ENCODE data around the gene COL1A1. TPM values are rescaled to one million over a fixed set of nuclear protein-coding genes. Genes with fewer than 3 reads are reported as not detected.

The COL1A1 gene
- total and polyA plus RNA-seq, 2 of the 13 experiments (the other 11 are each of a cell fraction or from before 2014, with no cell fraction given) = 0.05 TPM; not detected in 1

DNA sequence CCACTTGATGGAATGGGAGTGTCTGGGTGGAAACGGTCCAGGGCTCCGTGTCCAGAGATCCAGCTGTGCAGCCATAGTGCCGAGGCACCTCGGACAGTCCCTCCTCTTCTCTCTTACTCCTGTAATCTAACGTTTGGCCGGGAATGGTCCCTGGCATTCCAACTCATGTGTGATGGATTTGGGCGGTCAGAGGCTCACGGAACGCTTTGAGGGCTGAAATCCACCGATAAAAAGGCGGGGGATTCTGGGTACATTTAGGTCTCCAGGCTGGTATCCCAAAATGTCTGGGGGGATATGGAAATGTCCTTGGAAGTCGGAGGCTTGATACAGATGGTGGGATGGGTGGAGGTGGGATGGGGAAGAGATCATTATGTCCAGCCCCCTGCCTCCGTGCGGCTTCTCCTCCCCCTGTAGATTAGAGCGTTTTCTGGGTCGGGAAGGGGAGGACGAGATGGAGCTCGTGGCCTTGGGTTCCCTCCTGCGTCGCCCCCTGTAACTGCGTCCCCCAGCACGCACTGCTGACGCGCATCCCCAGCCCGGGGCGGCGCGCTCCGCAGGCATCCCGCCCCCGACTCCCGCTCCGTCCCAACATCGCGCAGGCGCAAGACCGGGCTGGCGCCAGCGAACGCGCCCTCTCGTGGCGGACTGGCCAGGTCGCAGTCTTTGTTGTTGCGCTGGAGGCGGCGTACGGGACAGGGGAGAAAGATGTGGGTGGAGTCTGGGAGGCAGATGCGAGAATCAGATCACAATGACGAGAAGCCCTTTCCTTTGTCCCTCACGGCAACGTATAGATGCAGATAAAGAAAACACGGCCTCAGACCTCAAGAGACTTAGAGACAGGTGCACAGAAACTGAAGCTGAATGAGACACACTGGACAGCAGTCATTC is 40.2 kb downstream of the COL1A1 start:
- no TSS peak for BruUV-seq (replicated peaks)
- no peak overlapping the region for H3K9ac ChIP-seq (ENCODE audit: insufficient read depth, low read depth, low read length)
- peak; percentile 90 for FAIRE-seq
- TF ChIP-seq HNF4G (IDR thresholded peaks at IDR 0.05; ENCODE audit: borderline replicate concordance, low read depth, low read length) = no peak
- TF ChIP-seq HNF4G (CRISPR knock-in tag; IDR thresholded peaks at IDR 0.05; ENCODE audit: borderline replicate concordance, low read depth) = 0 out of 2 replicates have a peak, but pooled peaks have one; percentile 64
- TF ChIP-seq, protein P1, sequence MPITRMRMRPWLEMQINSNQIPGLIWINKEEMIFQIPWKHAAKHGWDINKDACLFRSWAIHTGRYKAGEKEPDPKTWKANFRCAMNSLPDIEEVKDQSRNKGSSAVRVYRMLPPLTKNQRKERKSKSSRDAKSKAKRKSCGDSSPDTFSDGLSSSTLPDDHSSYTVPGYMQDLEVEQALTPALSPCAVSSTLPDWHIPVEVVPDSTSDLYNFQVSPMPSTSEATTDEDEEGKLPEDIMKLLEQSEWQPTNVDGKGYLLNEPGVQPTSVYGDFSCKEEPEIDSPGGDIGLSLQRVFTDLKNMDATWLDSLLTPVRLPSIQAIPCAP (CRISPR knock-in tag; IDR thresholded peaks at IDR 0.05; ENCODE audit: low read depth) = no peak
- TF ChIP-seq ETV6 (CRISPR knock-in tag; conservative IDR thresholded peaks at IDR 0.05) = no peak
- TF ChIP-seq, protein P2, sequence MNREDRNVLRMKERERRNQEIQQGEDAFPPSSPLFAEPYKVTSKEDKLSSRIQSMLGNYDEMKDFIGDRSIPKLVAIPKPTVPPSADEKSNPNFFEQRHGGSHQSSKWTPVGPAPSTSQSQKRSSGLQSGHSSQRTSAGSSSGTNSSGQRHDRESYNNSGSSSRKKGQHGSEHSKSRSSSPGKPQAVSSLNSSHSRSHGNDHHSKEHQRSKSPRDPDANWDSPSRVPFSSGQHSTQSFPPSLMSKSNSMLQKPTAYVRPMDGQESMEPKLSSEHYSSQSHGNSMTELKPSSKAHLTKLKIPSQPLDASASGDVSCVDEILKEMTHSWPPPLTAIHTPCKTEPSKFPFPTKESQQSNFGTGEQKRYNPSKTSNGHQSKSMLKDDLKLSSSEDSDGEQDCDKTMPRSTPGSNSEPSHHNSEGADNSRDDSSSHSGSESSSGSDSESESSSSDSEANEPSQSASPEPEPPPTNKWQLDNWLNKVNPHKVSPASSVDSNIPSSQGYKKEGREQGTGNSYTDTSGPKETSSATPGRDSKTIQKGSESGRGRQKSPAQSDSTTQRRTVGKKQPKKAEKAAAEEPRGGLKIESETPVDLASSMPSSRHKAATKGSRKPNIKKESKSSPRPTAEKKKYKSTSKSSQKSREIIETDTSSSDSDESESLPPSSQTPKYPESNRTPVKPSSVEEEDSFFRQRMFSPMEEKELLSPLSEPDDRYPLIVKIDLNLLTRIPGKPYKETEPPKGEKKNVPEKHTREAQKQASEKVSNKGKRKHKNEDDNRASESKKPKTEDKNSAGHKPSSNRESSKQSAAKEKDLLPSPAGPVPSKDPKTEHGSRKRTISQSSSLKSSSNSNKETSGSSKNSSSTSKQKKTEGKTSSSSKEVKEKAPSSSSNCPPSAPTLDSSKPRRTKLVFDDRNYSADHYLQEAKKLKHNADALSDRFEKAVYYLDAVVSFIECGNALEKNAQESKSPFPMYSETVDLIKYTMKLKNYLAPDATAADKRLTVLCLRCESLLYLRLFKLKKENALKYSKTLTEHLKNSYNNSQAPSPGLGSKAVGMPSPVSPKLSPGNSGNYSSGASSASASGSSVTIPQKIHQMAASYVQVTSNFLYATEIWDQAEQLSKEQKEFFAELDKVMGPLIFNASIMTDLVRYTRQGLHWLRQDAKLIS (CRISPR knock-in tag; IDR thresholded peaks at IDR 0.05) = no peak
- TF ChIP-seq TBX2 (CRISPR knock-in tag; IDR thresholded peaks at IDR 0.05; ENCODE audit: borderline replicate concordance) = peak; percentile 34; the same call in 1 of the 2 replicates
- TF ChIP-seq XRCC5 (optimal IDR thresholded peaks at IDR 0.05; ENCODE audit: low read length) = peak; percentile 98
- no peak for TF ChIP-seq KDM5A (IDR thresholded peaks at IDR 0.05; ENCODE audit: borderline replicate concordance, low read length)
- TF ChIP-seq, protein P3, sequence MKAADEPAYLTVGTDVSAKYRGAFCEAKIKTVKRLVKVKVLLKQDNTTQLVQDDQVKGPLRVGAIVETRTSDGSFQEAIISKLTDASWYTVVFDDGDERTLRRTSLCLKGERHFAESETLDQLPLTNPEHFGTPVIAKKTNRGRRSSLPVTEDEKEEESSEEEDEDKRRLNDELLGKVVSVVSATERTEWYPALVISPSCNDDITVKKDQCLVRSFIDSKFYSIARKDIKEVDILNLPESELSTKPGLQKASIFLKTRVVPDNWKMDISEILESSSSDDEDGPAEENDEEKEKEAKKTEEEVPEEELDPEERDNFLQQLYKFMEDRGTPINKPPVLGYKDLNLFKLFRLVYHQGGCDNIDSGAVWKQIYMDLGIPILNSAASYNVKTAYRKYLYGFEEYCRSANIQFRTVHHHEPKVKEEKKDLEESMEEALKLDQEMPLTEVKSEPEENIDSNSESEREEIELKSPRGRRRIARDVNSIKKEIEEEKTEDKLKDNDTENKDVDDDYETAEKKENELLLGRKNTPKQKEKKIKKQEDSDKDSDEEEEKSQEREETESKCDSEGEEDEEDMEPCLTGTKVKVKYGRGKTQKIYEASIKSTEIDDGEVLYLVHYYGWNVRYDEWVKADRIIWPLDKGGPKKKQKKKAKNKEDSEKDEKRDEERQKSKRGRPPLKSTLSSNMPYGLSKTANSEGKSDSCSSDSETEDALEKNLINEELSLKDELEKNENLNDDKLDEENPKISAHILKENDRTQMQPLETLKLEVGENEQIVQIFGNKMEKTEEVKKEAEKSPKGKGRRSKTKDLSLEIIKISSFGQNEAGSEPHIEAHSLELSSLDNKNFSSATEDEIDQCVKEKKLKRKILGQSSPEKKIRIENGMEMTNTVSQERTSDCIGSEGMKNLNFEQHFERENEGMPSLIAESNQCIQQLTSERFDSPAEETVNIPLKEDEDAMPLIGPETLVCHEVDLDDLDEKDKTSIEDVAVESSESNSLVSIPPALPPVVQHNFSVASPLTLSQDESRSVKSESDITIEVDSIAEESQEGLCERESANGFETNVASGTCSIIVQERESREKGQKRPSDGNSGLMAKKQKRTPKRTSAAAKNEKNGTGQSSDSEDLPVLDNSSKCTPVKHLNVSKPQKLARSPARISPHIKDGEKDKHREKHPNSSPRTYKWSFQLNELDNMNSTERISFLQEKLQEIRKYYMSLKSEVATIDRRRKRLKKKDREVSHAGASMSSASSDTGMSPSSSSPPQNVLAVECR (CRISPR knock-in tag; IDR thresholded peaks at IDR 0.05; ENCODE audit: borderline replicate concordance) = peak; percentile 70
- TF ChIP-seq ZNF160 (CRISPR knock-in tag; IDR thresholded peaks at IDR 0.05) = no peak
- no peak for TF ChIP-seq HOXD1 (CRISPR knock-in tag; IDR thresholded peaks at IDR 0.05)

More for the DNA sequence above, 40.2 kb downstream of the COL1A1 start:
- WGBS (ENCODE audit: low lambda C conversion rate) = 3% methylated on average over 38 of the region's 53 CpGs
- no peaks in the 10 kb centered on the region for H3K36me3 ChIP-seq (replicated peaks in 1 of 2; ENCODE audit: control insufficient read depth in 1 of 2, insufficient read depth in 2 of 2, low read length in 2 of 2)
- H3K27ac ChIP-seq (ENCODE audit: extremely low read length, insufficient read depth, low read length) = no peak overlapping the region
- no peaks in the 10 kb centered on the region for H4K20me1 ChIP-seq (ENCODE audit: insufficient read depth, low read length)
- H3K9me3 ChIP-seq (ENCODE audit: low read length) = no peaks in the 10 kb centered on the region
- peak overlapping the region; percentile 19 to 68 (median 42) for H3K4me3 ChIP-seq (replicated peaks in 1 of 3; ENCODE audit: insufficient read depth in 1 of 3, low read depth in 2 of 3, low read length in 3 of 3)
- H3K4me1 ChIP-seq (ENCODE audit: insufficient read depth, low read length) = peaks cover 15% of the 10 kb centered on the region
- intact Hi-C loops (cut with micrococcal nuclease; ENCODE audit: unreplicated experiment) = loop anchor here (1.0 kb wide), 2 partner anchors 21 to 43 kb away; no protein-coding TSS in a partner anchor
- H3K4me2 ChIP-seq (ENCODE audit: low read depth, low read length) = peak overlapping the region; percentile 97
- ChIA-PET POLR2A (interaction anchor here (1.1 kb wide), 1 partner anchor 9 kb away, joined by 4 read pairs; no protein-coding TSS in a partner anchor), CTCF (ENCODE audit: low intra/inter-chr PET ratio, low total read pairs) (interaction anchor here (0.9 to 2.5 kb wide), 5 partner anchors 21 to 136 kb away, joined by 3 to 32 read pairs (median 6); no protein-coding TSS in a partner anchor)
- peaks cover 8 to 60% of the 10 kb centered on the region in 2 experiments; a peak in 3 of 5 replicates for H3K27me3 ChIP-seq (ENCODE audit: control insufficient read depth in 1 of 2, insufficient read depth in 2 of 2, low read length in 2 of 2)
- ATAC-seq (peak; percentile 95), DNase-seq (ENCODE audit: low spot score) (peak; percentile 78)
- H2AFZ ChIP-seq (ENCODE audit: low read length) = peak overlapping the region; percentile 82
- no peaks in the 10 kb centered on the region for H3K79me2 ChIP-seq (ENCODE audit: insufficient read depth, low read length)
- in situ Hi-C loops (cut with HindIII; ENCODE audit: extremely low pct_ligation_motif_present, low pct_unique_long_range_greater_than_20kb) = loop anchor here (5.0 kb wide), 1 partner anchor 44 kb away; no protein-coding TSS in a partner anchor
